Thyroid gland (tissue), 4 donors: ENCODE measurements around the gene NFIA. TPM values are rescaled to one million over a fixed set of nuclear protein-coding genes. Genes with fewer than 3 reads are reported as not detected.

ENCODE experiments used
- DNase-seq, 2 donors: peaks; one replicate each; pipeline ENCODE4 v3.0.0-alpha.2; 2019
- H3K27ac ChIP-seq, 3 donors: fragments of 200-600 bp; sonication (generic); 1 replicate in 2 of 3; 2 replicates in 1 of 3; pipeline ENCODE4 v1.5.1; 2016 to 2019; ENCODE audit warnings: mild to moderate bottlenecking in 1 of 3, moderate library complexity in 1 of 3
- H3K27me3 ChIP-seq: fragments of 200-600 bp; sonication (generic); one replicate; pipeline ENCODE4 v1.5.1; 2019
- H3K36me3 ChIP-seq, 2 donors: fragments of 200-600 bp; sonication (generic); one replicate each; pipeline ENCODE4 v1.5.1; 2016 to 2019
- H3K4me1 ChIP-seq, 2 donors: fragments of 200-600 bp; sonication (generic); one replicate each; pipeline ENCODE4 v1.5.1; 2017 to 2019
- H3K4me3 ChIP-seq, 3 donors: fragments of 200-600 bp; sonication (generic); replicated peaks in 1 of 3; 1 replicate in 2 of 3; 2 replicates in 1 of 3; pipeline ENCODE4 v1.5.1; 2016; ENCODE audit warnings: mild to moderate bottlenecking in 1 of 3
- H3K9me3 ChIP-seq: fragments of 200-600 bp; sonication (generic); one replicate; pipeline ENCODE4 v1.5.1; 2017
- POLR2A ChIP-seq, 2 donors: fragments of 450-650 bp; IDR thresholded peaks; one replicate each; pipeline ENCODE4 v1.6.1; 2017; ENCODE audit warnings: antibody characterized with exemption in 2 of 2, mild to moderate bottlenecking in 2 of 2, moderate library complexity in 1 of 2
- WGBS, 2 donors: methylation state at CpG; one replicate each; pipeline ENCODE4 v1.1.5; 2017; 5-methylcytosine and 5-hydroxymethylcytosine counted together
- intact Hi-C: fragments of 100-400 bp; cut with DNase I; formaldehyde crosslinking; loops from one replicate; pipeline ENCODE4 v1.15.1; 2023
- total RNA-seq, 4 donors: library from RNA; depleted of rRNA; stranded (reverse); fragments of >200 nt; gene quantifications; one replicate each; pipeline ENCODE4 v1.2.3, GENCODE V29; 2016
- TF ChIP-seq, protein P1 (sequence below), 6 experiments: fragments of 200-600 bp in 3 of 6; fragments of 450-650 bp in 3 of 6; sonication (generic) in 3 of 6; IDR thresholded peaks; one replicate each; pipeline ENCODE4 v1.5.1; 2016 to 2019; ENCODE audit warnings: antibody characterized with exemption in 6 of 6, mild to moderate bottlenecking in 2 of 6, inconsistent platforms in 1 of 6, moderate library complexity in 1 of 6

The NFIA gene
- total RNA-seq, 4 donors from 2014 or later, result 105 to 149 (median 118) TPM

DNA sequence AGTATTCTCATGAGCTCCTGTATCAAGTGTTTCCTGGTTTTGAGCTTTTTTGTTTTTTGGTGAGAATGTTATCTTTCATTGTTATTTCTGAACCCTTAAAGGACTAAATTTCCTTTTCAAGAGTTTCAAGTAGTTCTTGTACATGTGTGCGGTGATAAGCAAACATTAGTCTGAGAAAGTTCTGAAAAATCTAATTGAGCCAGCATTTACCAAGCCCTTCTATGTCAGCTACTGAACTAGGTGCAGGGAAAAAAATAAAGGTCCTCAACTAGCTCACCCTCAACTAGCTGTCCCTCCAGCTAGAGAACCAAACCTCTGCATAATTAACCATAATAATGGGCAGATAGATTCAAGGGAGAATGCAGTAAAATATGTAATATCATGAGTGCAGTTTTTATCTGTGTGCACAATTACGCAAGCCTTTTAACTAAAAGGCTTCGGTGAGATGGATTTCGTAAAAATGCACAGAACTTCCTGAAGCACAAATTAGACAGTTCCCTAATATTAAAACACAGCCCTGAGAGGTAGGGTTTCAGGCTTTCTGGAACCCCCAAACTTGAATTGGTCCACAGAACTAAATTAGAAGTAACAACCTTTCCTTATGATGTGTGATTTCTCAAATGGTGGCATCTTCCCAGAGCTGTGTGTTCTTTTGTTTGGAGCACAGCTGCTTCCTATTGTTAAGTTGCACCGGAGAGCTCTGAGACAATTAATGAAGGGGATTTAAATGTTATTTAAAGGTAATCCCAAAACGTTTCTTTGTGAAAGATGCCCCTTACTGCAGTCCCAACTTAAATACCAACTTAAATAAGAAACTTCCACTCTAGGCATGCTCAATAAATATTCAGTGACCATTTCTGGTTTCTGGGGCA lies 165.8 kb downstream of the NFIA start:
- Histone ChIP-seq H3K4me3 (no peak overlapping the region), H3K36me3 (no peaks in the 10 kb centered on the region), H3K27me3 (no peaks in the 10 kb centered on the region), H3K9me3 (no peaks in the 10 kb centered on the region), H3K4me1 (peaks cover 38 to 43% of the 10 kb centered on the region in 2 donors), H3K27ac (peak overlapping the region in 1 of 3 donors; percentile 56)
- no peak for DNase-seq
- WGBS, 2 donors, result 72 to 75% methylated on average over 6 of the region's 6 CpGs
- TF ChIP-seq, protein P1, sequence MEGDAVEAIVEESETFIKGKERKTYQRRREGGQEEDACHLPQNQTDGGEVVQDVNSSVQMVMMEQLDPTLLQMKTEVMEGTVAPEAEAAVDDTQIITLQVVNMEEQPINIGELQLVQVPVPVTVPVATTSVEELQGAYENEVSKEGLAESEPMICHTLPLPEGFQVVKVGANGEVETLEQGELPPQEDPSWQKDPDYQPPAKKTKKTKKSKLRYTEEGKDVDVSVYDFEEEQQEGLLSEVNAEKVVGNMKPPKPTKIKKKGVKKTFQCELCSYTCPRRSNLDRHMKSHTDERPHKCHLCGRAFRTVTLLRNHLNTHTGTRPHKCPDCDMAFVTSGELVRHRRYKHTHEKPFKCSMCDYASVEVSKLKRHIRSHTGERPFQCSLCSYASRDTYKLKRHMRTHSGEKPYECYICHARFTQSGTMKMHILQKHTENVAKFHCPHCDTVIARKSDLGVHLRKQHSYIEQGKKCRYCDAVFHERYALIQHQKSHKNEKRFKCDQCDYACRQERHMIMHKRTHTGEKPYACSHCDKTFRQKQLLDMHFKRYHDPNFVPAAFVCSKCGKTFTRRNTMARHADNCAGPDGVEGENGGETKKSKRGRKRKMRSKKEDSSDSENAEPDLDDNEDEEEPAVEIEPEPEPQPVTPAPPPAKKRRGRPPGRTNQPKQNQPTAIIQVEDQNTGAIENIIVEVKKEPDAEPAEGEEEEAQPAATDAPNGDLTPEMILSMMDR (IDR thresholded peaks at IDR 0.05), result no peak
- no peak for TF ChIP-seq POLR2A (IDR thresholded peaks at IDR 0.05)
- intact Hi-C loops, result no loop called here

DNA sequence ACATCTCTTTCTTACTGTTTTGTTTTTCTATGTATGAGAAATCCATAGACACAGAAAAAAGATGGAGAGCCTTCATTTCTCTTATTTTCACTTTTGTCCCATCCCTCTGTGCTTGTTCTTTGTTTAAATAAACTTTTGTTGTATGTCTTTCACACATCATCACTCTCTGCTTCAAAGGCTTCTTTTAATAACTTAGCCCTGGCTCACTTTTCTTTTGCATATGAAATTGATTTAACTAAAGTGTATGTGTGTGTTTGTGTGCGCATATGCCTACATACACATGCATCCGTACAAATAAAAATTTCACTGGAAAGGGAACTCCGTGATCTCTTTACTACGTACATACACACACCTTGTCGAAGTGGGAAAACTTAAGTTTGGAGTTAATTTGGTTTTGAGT lies 168.6 kb downstream of the NFIA start:
- no peaks in the 10 kb centered on the region for H3K27me3 ChIP-seq
- TF ChIP-seq, protein P1 (IDR thresholded peaks at IDR 0.05), result no peak
- TF ChIP-seq POLR2A (IDR thresholded peaks at IDR 0.05), result no peak
- intact Hi-C loops, result no loop called here
- H3K9me3 ChIP-seq, result no peaks in the 10 kb centered on the region
- no peak for DNase-seq
- H3K36me3 ChIP-seq, result no peaks in the 10 kb centered on the region
- H3K4me3 ChIP-seq, result no peak overlapping the region
- WGBS, 2 donors, result 93 to 97% methylated on average over 5 of the region's 5 CpGs
- no peak overlapping the region for H3K27ac ChIP-seq
- H3K4me1 ChIP-seq, result peaks cover 46 to 55% of the 10 kb centered on the region in 2 donors

DNA sequence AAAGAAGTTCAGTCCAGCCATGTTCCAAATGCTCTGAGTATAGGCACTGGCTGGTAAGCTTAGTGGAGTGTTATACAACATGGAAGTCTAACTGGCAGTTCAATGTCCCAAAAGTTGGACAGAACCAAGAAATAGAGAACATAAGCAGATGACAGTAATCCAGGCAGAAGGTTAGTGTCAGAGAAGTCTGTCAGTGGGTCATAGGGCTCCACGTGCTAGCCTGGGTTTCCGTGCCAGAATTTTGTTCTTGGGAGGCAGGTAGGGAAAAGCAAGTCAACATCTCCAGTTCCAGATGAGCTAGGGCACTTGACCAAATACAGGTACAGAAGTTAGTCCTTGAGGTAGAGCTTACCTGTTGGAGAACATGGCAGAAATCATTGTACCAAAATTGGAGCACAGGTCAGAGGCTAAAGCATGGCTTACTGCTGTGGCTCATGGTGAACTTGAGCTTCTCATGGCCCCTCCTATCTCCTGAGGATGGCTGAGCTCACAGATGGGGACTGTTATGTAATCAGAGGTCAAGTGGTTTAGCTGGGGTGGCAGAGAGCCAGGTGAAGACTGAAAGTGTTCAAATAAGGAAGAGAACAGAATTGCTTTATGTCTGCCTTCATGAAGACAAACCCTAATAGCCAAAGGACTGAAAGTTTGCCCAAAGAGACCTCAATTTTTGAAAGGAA lies 170.8 kb downstream of the NFIA start:
- Histone ChIP-seq H3K4me1 (peaks cover 34 to 43% of the 10 kb centered on the region in 2 donors), H3K9me3 (no peaks in the 10 kb centered on the region), H3K4me3 (no peak overlapping the region), H3K27ac (peak overlapping the region; percentile 67 to 77 (median 76)), H3K36me3 (no peaks in the 10 kb centered on the region), H3K27me3 (no peaks in the 10 kb centered on the region)
- peak; percentile 90 for DNase-seq
- TF ChIP-seq POLR2A (IDR thresholded peaks at IDR 0.05), result peak in 1 of 2 donors; percentile 13
- TF ChIP-seq, protein P1 (IDR thresholded peaks at IDR 0.05), result no peak
- intact Hi-C loops, result no loop called here
- WGBS, 2 donors, result 51 to 79% methylated on average over 2 of the region's 2 CpGs

DNA sequence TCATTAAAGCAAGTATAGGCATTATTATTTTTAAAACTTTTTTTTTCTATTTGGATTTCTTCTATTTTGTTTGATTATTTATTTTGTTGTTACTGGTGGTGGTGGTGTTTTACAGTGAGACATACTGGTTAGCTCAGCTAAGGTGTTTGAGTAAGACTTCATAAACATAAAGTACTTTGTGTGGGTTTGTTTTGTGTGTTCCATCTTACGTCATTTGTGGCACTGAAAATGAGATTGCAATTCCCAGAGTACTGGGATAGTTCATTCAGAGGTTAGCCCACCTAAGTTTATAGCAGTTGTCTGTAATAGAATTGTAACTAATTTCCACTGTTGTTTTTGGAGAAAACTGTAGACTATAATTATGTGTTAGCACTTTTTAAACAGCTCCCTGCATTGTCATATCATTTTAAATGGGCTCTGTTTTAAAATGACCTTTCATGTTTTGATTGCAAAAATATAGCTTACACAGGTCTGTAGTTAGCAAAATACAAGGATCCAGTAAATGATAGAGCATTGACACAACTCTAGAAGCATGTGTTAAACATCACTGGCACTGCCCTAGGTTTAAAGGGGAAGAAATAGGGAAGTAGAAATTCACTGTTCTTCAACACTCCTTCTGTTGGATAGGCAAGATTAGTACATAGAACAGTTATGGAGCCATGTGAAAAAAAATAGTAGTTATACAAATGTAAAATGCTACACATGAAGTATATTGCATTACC lies 171.7 kb downstream of the NFIA start:
- Histone ChIP-seq H3K27ac (peak overlapping the region; percentile 56 to 77 (median 76)), H3K4me3 (no peak overlapping the region), H3K36me3 (no peaks in the 10 kb centered on the region), H3K4me1 (peaks cover 29 to 37% of the 10 kb centered on the region in 2 donors), H3K27me3 (no peaks in the 10 kb centered on the region), H3K9me3 (no peaks in the 10 kb centered on the region)
- TF ChIP-seq, protein P1 (IDR thresholded peaks at IDR 0.05), result no peak
- TF ChIP-seq POLR2A (IDR thresholded peaks at IDR 0.05), result no peak
- intact Hi-C loops, result no loop called here
- no peak for DNase-seq
- 72 to 86% methylated on average over 1 of the region's 1 CpG for WGBS, 2 donors
